Measurements from ENCODE around the gene ZCCHC9.
"Not testable (repeated sequence)": the region's sequence is repeated elsewhere in the genome, so short reads cannot be mapped to it uniquely, and the experiment has no call there.

Gene ZCCHC9

GRCh38 chr5:81308836-81309235 lies 7.4 kb downstream of the ZCCHC9 start:
- DNase-seq = no peak

- DNase-seq = no peak
These were observed 9.1 kb downstream of the ZCCHC9 start for GRCh38 chr5:81310402-81311063.

GRCh38 chr5:81313278-81313677 lies 11.9 kb downstream of the ZCCHC9 start:
- no peak for DNase-seq

GRCh38 chr5:81313686-81314085 lies 12.3 kb downstream of the ZCCHC9 start:
- no peak for DNase-seq

GRCh38 chr5:81314581-81314980 lies 13.2 kb downstream of the ZCCHC9 start:
- DNase-seq = no peak

- DNase-seq = no peak
These were observed 13.9 kb downstream of the ZCCHC9 start for GRCh38 chr5:81315336-81315735.

GRCh38 chr5:81315830-81316229 lies 14.4 kb downstream of the ZCCHC9 start:
- DNase-seq = no peak

- no peak for DNase-seq
These were observed 15.2 kb downstream of the ZCCHC9 start for GRCh38 chr5:81316571-81316970.

- no peak for DNase-seq
These were observed 16.1 kb downstream of the ZCCHC9 start for GRCh38 chr5:81317536-81317935.

- no peak for DNase-seq
These were observed 25.2 kb downstream of the ZCCHC9 start for GRCh38 chr5:81326554-81326953.

GRCh38 chr5:81334304-81335061 lies 33.1 kb downstream of the ZCCHC9 start:
- DNase-seq = no peak

GRCh38 chr5:81335946-81336345 lies 34.6 kb downstream of the ZCCHC9 start:
- DNase-seq = no peak

GRCh38 chr5:81336556-81336955 lies 35.2 kb downstream of the ZCCHC9 start:
- no peak for DNase-seq

- no peak for DNase-seq
These were observed 36.4 kb downstream of the ZCCHC9 start for GRCh38 chr5:81337803-81338202.

- DNase-seq = not testable (repeated sequence)
These were observed 36.8 kb downstream of the ZCCHC9 start for GRCh38 chr5:81338213-81338612.

GRCh38 chr5:81344736-81345135 lies 43.3 kb downstream of the ZCCHC9 start:
- no peak for DNase-seq

GRCh38 chr5:81345411-81346003 lies 44.1 kb downstream of the ZCCHC9 start:
- DNase-seq = no peak

GRCh38 chr5:81349161-81349560 lies 47.8 kb downstream of the ZCCHC9 start:
- no peak for DNase-seq

GRCh38 chr5:81350507-81350906 lies 49.1 kb downstream of the ZCCHC9 start:
- DNase-seq = no peak

GRCh38 chr5:81353189-81353588 lies 51.8 kb downstream of the ZCCHC9 start:
- no peak for DNase-seq

- no peak for DNase-seq
These were observed 52.7 kb downstream of the ZCCHC9 start for GRCh38 chr5:81354093-81354492.

- no peak for DNase-seq
These were observed 54.2 kb downstream of the ZCCHC9 start for GRCh38 chr5:81355291-81356251.

- DNase-seq = no peak
These were observed 57.7 kb downstream of the ZCCHC9 start for GRCh38 chr5:81359108-81359507.
